HG02610 (cell line): ENCODE results near the gene KRTAP26-1.

Experiments
- ATAC-seq: cut with Tn5 transposase; IDR thresholded peaks from one replicate; pipeline ENCODE4 v1.9.1; 2021; ENCODE audit warnings: mild to moderate bottlenecking, moderate library complexity; ENCODE audit not compliant: unreplicated experiment

Gene KRTAP26-1, protein sequence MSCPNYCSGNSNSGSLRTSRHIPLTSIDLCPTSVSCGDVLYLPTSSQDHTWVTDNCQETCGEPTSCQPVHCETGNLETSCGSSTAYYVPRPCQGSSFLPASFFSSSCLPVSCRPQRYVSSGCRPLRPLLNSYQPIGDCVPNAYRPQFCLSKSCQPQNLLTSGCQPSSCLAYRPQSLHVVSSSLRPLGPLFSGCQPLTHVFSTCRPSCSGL

DNA sequence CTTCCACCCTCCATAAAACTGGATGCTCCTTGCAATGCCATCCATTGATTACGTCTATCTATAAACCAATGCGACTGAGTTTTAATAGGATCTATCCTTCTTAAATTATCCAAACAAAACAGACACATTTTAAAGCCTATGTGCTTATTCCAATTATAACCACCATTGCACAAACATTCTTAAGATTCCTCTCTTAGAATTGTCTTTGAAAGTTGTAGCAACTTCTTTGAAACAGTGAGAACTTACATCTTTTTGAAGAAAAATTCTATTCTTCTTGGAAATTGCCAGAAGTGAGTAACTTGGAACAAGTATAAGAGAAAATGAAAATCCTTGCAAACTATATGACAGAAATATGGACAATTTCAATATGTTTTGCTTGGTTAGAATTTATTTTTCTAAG lies at the start of gene KRTAP26-1:
Gene KRTAP26-1, minus strand, starts transcription at position 101 of the 400 bp plus-strand sequence. CDS start 280 bp downstream, outside the sequence.
- ATAC-seq, result no peak

DNA sequence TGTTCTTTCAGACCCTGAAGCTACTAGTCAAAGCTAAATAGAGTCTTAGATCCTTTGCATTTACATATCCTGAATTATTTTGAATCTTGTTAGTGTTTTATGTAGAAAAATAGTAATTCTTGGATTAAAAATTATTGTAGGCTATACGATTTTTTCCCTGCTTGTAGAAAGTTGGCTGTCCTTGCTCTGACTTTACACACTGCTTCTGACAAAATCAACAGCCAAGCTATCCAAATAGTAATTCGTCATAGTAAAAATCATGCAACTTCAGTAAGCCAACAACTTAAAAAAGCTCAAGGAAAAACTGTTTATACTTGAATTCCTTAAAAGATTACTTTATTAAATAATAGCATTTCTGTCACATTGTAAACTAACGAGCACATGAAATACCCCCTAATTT lies 35.8 kb upstream of the KRTAP26-1 start:
- no peak for ATAC-seq

DNA sequence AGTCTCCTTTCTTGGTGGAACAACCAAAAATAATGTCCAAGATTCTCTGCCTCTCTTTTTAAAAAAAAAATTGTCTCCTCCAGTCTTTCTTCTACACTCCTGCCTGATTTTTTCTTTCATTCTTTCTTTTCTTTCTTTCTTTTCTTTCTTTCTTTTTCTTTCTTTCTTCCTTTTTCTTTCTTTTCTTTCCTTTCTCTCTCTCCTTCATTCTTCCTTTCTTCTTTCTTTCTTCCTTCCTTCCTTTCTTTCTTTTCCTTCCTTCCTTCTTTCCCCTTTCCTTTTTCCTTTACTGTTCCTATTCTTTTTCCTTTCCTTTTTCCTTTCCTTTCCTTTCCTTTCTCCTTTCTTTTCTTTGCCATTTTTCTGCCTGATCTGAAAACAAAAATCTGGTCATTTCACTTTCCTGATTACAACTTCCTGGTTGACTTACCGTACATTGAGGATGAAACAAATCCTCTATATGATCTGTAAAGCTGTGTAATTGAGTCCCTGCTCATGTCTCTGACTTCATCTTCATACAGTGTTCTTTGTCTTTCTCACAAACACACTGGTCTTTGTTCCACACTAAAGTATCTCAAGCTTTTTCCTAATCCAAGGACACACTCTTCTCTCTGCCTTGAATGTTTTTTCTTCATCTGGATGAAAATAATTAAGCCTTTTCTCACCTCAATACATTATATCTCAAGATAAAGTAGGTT lies 34.3 kb upstream of the KRTAP26-1 start:
- ATAC-seq, result no peak

DNA sequence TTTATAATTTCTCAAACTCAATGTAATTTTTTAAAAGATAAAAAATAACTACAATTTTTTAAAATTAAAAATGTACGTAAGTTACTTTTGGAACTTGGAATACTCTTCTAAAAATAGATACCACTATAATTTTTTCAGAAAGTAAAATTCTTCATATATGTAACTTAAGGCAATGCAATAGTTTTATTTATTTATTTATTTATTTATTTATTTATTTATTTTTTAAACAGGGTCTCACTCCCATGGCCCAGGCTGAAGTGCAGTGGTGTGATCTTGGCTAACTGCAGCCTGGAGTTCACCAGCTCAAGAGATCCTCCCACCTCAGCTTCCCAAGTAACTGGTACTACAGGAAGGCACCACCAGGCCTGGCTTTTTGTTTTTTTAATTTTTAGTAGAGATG lies 31.4 kb upstream of the KRTAP26-1 start:
- no peak for ATAC-seq

DNA sequence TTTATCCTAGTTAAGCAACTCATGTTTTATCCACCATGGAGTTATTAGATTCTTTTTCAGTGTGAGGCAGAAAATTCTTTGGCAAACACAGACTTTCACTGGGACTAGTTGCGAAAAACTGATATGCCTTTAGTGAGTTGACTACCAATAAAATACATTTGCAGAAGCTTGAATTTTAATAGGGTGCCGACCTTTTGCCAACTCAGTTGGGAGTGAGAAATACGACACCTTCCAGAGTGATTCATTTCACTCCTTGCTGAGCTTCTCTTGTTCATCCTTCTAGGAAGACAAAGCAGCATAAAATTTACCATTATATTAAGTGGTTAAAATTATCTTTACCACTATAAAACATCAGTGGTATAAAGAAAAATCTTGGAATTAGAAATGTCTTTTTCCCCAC lies 29.5 kb upstream of the KRTAP26-1 start:
- no peak for ATAC-seq

DNA sequence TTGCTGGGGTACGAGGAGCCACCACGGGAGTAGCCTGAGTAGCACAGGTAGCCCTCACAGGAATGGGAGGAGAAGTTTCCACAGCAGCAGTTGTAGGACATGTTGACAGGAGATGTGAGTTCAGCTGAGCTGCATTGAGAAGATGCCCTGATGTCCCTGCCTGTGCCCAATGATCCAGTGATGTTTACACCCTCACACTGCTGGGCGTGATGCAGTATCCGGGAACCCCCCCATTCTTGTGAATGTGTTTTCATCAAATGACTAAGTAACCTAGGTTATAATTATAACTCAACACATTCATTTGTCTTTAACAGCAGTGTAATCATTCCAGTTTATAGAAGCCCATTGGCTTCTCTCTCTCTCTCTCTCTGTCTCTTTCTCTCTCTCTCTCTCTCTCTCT lies 28.4 kb upstream of the KRTAP26-1 start, which contains the start of gene KRTAP23-1:
Gene KRTAP23-1, minus strand, starts transcription at position 101 of the 400 bp plus-strand sequence. Its CDS starts 0 bp downstream, at position 101.
- no peak for ATAC-seq

DNA sequence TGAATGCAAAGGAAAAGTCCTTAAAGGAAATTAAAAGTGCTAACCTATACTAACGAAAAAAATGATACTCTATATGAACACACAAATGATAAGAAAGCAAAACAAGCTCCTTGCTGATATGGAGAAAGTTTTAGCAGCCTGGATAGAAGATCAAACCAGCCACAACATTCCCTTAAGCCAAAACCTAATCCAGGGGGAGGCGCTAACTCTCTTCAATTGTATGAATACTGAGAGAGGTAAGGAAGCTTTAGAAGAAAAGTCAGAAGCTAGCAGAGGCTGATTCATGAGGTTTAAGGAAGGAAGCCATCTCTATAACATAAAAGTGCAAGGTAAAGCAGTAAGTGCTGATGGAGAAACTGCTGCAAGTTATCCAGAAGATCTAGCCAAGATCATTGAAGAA lies 24.9 kb upstream of the KRTAP26-1 start:
- no peak for ATAC-seq

DNA sequence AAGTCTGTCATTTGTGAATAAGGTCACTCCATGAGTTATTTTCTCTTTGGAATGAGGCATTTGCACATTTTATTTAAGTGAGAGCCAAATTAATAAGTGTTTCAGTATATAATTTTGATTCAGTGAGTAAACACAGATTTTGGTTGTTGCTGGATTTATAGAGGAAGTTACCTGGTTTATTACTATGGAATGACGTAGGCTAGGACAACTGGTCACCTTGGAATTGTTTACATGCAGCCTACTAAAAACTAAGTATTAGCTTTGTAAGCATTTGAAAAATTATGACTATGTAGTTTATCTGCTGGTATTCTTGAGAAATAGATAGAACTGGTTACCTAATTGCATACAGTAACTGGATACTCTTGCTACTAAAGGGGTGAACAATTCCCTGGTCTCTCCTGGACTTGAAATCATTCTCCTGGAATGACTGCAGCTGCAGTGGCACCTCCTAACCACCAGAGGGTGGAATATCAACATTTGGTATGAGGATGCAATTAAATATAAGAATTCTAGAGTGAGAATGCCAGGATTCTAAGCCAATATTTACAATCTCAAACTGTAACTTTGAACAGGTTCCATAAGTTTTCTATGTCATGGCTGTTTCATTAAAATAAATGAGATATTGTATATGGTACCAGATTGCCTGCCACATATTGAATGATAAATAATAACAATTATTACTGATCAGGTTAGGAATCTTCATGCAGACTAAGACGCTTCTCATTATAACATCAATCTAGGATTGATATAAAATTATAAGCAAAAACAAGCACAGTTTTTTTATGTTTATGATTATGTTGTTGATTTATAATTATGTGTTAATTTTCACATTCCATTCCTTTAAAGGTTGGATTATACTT lies 20.8 kb upstream of the KRTAP26-1 start:
- peak; percentile 43 for ATAC-seq

DNA sequence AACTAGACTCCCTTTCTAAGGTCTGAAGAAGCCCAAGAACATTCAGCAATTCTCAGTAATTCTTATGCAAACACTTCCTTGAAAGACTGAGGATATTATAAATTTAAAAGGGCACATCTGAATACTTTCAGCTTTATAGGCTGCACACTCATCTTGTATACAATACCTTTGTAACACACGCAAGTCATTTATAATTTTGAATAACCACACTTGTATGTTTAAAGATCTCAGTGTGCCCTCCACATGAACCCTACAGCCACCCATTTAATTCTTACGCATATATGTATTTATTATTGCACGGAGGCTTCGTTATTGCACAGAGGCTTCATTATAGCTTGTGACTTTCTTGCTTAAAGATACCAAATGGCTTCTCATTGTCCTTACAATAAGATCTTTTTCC lies 18.6 kb upstream of the KRTAP26-1 start:
- no peak for ATAC-seq

DNA sequence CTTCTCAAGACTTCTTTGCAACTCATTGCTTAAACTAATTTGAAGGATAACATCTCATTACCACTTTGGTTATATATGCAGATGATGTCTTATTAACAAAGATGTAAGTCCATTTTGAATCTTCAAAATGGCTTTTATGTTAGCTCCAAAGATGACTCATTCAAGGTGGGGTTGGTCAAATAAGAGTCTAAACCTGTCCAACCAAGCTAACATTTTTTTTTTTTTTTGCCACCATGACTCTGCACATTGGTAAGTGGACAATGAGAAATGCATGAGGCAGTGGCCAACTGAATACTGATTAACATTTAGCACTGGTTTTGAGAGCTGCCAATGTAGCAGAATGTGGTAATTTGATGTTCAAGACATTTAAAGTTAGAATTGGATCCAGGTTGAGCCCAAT lies 17.7 kb upstream of the KRTAP26-1 start:
- no peak for ATAC-seq

DNA sequence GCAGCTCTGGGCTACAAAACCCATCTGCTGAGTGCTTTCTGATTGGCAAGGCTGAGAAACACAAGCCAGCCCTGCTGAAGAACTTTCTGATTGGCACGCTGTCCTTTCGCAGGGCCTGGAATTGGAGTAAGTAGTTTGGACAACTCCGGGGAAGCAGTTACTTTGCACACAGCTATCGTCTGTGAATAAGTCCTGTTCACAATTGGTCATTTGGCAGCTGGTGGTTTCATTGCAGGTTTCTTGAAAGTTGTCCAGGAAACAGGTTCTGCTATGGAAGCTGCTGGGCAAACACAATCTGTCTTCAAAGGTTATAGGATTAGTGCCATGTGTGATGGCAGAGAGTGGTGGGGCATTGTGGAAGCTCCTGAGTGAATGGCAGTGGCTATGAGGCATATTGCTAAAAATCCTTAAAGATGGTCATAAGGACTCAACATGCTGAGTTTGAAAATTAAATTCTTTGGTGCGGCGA lies 17.2 kb upstream of the KRTAP26-1 start, which contains the start of gene KRTAP27-1:
Gene KRTAP27-1, minus strand, starts transcription at position 419 of the 469 bp plus-strand sequence. Its CDS starts 26 bp downstream, at position 393.
- ATAC-seq, result no peak

DNA sequence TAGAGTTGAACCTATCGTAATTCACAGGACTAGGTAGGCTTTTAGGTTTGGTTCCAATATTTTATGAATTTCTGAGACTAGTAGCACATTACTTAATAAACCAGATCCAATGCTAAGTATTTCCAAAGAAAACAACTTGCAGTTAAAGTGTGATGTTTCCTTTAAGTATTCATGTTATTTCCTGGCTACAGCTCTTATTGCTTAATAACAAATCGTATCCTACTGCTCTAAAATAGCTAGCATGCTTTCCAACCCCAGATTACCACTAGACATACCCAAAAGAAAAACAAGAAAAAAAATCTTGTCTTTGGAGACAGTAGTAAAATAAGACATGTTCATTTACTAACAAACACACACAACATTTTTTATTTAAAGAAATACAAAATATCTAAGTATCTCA lies 16.5 kb upstream of the KRTAP26-1 start:
- ATAC-seq, result no peak

DNA sequence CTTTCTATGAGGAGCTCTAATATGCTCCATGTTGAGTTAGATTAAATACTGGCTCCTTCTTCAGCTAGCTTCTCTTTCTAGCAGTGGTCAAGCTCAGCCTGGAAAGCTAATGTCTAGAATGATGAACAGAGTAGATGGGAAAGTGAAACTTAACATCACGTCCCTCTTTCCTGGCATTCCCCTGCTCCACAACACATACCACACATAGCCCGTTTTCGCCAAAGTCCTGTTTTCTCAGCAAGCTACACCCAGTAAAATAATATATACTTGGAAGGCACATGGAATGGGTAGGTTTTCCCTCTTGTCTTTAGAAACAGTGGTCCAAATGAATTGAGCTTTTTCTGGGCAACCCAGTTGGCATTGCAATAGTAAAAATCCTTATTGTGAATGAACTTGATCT lies 13.6 kb upstream of the KRTAP26-1 start:
- no peak for ATAC-seq

DNA sequence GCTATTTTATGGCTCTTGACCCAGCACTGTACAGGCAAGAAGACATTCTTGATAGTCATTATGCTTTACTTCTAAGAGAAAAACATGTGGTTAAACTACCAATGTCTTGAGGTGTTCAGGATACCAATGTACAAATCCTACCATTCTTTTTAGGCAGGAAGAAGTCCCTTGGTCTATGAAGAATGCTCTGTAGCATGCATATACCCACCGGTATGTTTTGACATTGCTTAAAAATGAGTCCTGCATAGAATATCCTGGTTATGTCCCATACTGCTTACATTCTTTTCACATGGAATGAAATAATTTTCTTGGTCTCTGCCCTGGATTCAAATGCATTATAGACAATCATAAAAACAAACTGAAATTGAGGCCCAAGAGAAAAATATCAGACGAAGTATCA lies 12.6 kb upstream of the KRTAP26-1 start:
- ATAC-seq, result no peak

DNA sequence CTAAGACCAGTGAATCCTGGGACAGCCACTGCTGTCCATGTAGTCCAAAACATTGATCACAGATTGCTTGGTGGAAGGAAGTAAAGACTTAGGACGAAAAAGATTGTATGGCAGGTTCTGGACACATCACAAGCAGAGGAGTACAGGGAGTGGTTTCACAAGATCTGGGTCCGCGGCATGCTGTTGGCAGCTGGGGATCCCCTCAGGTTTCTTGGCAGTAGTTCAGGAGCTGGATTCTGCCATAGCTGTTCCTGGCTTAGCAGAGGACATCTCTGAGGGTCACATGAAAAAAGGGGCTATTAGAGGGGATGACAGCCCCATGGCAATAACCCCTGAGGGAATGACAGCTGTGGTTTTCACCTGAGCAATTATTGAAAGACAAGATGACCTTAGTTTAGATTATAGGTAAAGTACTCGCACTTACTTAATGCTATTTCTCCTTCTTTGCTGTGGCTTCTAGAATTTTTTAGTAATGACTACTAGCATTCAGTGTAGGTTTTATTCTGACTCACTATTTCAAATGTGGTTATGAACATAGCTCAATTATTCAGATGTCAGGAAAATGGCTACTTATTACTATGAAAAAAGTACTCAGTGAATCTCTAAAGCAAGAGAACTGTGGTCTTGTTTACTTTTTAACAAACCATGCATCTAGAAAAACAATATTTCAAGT lies 9.2 kb upstream of the KRTAP26-1 start:
- ATAC-seq, result no peak

DNA sequence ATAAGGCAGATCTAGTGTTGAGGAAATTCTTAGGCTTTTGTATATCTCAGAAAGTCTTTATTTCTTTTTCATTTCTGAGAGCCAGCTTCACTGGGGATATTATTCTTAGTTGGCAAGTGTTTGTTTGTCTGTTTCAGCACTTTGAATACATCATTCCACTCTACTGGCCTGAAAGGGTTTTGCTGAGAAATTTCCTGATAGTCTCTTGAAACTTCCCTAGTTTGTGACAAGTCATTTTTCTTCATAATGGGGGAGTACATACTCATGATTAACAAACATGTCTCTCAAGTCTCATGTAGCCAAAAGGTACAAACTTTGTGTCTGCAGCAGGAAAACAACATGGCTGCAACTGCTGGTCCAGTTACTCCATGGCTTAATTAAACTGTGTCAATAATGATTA lies 6.3 kb upstream of the KRTAP26-1 start:
- ATAC-seq, result no peak

DNA sequence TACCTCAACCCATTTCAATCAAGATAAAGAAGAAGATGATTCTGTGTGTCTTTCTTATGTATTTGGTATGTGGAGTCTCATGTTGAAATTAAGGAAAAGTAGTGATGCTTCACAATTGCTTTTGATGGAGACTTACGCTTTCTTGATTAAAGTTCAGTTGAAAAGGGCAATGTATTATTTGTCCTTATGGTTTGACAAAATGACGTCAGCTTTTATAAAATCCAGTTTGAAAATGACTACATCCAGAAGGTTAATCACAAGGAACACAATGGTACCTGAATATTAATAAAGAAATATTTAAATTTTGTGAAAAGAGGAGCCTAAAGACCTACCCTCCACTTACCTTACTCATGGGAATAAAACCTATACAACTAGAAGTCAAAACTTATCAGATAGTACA lies 4.4 kb downstream of the KRTAP26-1 start:
- ATAC-seq, result no peak

DNA sequence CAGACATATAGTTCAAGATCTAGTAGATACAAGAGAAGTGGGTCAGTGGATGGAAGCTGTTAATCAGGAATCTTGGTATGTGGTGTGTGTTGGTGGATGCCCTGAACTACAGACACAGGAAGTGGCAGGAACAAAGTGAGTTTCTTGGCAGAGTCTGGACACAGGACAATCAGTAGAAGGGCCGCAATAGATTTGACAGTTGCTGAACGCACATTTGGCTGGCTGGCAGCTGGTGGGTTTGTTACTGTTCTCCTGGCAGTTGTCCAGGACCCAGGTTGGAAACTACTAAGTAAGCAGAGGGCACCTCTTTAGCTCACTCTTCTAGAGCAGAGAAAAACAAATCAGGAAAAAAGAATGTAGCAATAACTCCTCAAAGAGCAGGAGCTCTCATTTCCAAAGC lies 13.2 kb downstream of the KRTAP26-1 start:
- no peak for ATAC-seq

DNA sequence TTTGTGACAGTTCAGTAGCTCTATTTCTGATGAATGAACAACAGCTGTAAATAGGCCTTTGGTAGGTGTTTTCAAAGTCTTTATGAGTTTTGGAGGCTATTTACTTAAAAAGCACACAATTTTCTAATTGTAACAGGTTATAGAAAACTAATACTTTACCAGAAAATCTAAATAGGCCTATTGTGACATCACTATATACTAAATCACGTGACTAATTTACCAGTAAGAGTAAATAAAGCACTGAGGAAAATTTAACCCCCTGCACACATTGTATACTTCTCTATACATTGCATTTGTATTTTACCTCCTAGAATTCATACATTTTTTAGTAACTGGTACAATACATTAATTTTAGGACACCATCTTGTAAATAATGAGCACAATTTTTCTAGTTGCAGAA lies 15.0 kb downstream of the KRTAP26-1 start:
- ATAC-seq, result no peak

DNA sequence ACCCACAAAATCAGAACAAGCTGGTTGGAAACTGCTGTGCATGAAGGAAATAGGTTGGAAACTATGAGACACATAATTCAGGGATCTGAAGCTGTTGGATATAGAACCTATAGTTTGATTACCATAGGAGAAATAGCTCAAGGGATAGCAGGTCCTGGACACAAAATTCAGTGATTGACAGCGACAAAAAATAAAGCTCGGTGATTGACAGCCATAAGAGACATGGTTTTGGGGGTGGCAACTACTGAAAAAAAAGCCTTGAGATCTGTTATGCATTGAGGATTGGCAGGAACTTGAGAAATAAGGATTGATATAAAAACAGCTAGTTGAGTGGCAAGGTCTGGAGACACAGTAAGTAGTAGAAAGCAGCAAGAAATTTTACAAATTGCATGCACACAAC lies 30.9 kb downstream of the KRTAP26-1 start, which contains the start of gene KRTAP25-1:
Gene KRTAP25-1, minus strand, starts transcription at position 300 of the 400 bp plus-strand sequence. Its CDS starts 24 bp downstream, at position 276.
- no peak for ATAC-seq

DNA sequence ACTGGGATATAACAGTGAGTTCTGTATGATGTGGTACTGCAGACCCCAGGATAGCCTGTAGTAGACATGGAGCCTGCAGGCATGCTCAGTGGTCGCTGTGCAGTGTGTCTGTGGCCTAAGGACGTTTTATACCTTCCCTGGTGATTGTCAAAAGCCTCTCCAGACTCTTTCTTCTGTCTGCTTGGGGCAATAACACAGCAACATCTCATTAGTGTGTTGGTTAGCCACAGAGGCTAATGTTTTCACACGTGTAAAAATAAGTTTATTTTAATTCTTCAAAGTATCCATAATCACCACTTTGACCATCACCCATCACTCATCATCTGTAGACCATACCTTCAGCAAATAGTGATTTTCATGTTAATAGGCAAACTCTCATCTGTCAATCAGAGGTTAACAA lies 37.3 kb downstream of the KRTAP26-1 start, which contains the start of gene KRTAP24-1:
Gene KRTAP24-1, minus strand, starts transcription at position 101 of the 400 bp plus-strand sequence. Its CDS starts 18 bp downstream, at position 83.
- no peak for ATAC-seq
